Kidney capillary endothelial cell (primary cell): ENCODE data around the gene P4HA2.

Source experiments
- DNase-seq: peaks from one replicate; pipeline ENCODE4 v3.0.0-alpha.2; 2018; ENCODE audit warnings: low spot score

The P4HA2 gene

GRCh38 chr5:132250547-132250946 lies 22.9 kb upstream of the P4HA2 start:
- no peak for DNase-seq

GRCh38 chr5:132246806-132247205 lies 19.2 kb upstream of the P4HA2 start:
- DNase-seq, result no peak

- no peak for DNase-seq
Measured at GRCh38 chr5:132245593-132245992, 17.9 kb upstream of the P4HA2 start.

GRCh38 chr5:132243366-132243977 lies 15.8 kb upstream of the P4HA2 start:
- DNase-seq, result no peak

GRCh38 chr5:132239776-132240175 lies 12.1 kb upstream of the P4HA2 start:
- no peak for DNase-seq

- DNase-seq, result no peak
Measured at GRCh38 chr5:132238901-132239500, 11.3 kb upstream of the P4HA2 start.

GRCh38 chr5:132238169-132238744 lies 10.6 kb upstream of the P4HA2 start:
- DNase-seq, result peak; percentile 52

GRCh38 chr5:132237670-132238069 lies 10.0 kb upstream of the P4HA2 start:
- no peak for DNase-seq

GRCh38 chr5:132237141-132237540 lies 9.5 kb upstream of the P4HA2 start:
- no peak for DNase-seq

GRCh38 chr5:132235340-132235739 lies 7.7 kb upstream of the P4HA2 start:
- no peak for DNase-seq

GRCh38 chr5:132234684-132235062 lies 7.0 kb upstream of the P4HA2 start:
- no peak for DNase-seq

- no peak for DNase-seq
Measured at GRCh38 chr5:132233811-132234683, 6.4 kb upstream of the P4HA2 start.

- no peak for DNase-seq
Measured at GRCh38 chr5:132233081-132233480, 5.4 kb upstream of the P4HA2 start.

- DNase-seq, result no peak
Measured at GRCh38 chr5:132232465-132232864, 4.8 kb upstream of the P4HA2 start.

GRCh38 chr5:132230871-132231270 lies 3.2 kb upstream of the P4HA2 start:
- no peak for DNase-seq

GRCh38 chr5:132229236-132229635 lies 1.6 kb upstream of the P4HA2 start:
- DNase-seq, result no peak

- DNase-seq, result no peak
Measured at GRCh38 chr5:132228241-132229035, 785 bp upstream of the P4HA2 start.

- no peak for DNase-seq
Measured at GRCh38 chr5:132227235-132227484, 493 bp downstream of the P4HA2 start.

GRCh38 chr5:132226516-132227234 lies 978 bp downstream of the P4HA2 start:
- no peak for DNase-seq

GRCh38 chr5:132225165-132226032 lies 2.3 kb downstream of the P4HA2 start:
- DNase-seq, result peak; percentile 23

- no peak for DNase-seq
Measured at GRCh38 chr5:132224716-132225115, 2.9 kb downstream of the P4HA2 start.
